ENCODE data around the gene GABRR3. TPM values are rescaled to one million over a fixed set of nuclear protein-coding genes. Genes with fewer than 3 reads are reported as not detected.

GABRR3 gene
- total RNA-seq, 1 experiment from 2014 or later = not detected

DNA sequence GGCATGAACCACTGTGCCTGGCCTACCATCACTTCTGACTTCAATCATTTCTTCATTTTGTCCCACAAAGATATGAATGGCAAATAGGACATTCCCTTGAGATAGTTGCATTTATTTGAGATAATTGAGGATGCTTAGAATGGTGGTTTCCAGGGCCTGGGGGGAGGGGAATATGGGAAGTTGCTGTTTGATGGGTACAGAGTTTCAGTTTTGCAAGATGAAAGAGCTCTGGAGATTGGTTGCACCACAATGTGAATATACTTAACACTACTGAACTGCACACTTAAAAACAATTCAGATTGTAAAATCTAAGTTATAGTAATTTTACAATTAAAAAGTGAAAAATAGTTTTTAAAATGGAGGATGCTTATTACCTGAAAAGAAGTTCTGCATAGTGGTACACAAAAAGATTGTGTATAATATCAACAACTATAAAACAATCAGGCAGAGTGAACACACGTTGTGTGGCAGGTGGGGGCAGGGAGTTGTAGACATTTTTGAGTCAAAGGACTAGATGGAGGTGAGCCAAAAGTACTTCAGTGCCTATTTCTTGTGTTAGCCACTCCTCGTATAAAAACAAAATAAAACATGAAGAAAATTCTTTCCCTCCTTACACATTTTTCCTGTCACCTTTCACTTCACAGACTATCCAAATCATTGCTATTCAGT, 44.4 kb downstream of the GABRR3 start:
- no peak for DNase-seq (ENCODE audit: low read depth)

DNA sequence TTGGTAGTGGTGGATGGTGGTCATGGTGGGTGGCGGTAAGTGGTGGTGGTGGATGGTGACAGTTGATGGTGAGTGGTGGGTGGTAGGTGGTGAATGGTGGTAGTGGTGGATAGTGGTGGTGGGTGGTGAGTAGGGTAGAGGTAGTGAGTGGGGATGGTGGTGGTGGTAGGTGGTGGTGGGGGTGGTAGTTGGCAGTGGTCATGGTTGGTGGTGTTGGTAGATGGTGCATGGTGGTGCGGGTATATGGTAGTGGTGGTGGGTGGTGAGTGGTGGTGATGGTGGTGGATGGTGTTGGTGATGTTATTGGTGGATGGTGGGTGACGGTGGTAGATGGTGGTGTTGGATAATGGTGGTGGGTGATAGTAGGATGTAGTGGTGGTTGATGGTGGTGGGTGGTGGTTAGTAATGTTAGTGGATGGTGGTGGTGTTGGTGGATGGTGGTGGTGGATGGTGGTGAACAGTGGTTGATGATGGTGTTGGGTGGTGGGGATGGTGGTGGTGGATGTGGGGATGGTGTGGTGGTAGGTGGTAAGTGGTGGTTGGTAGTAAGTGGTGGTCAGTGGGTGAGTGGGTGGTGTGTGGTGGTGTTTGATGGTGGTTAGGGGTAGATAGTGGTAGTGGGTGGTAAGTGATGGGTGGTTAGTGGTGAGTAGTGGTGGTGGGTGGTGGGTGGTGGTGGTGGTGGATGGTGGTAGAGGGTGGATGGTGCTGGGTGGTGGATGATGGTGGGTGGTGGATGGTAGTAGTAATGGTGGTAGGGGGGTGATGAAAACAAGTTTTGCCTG, 46.1 kb downstream of the GABRR3 start:
- no peak for DNase-seq (ENCODE audit: low read depth)

DNA sequence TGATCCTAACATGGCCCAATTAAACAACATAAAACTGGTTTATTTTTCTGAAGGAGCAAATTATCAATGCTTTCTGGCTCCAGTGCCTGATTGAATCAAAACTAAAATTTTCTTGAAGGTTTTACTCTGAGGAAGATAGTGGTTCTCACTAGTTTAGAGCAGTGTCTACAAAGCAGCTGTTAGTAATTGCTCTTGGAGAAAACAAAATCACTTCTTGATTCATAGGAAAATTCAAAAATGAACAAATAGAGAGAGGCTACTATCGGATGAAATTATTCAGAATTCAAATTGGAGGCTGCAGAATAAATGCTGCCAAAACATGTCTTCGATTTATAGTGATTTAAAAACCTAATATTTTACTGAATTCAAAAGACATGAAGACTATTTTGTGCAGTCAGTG, 47.8 kb downstream of the GABRR3 start:
- DNase-seq (ENCODE audit: low read depth) = no peak

DNA sequence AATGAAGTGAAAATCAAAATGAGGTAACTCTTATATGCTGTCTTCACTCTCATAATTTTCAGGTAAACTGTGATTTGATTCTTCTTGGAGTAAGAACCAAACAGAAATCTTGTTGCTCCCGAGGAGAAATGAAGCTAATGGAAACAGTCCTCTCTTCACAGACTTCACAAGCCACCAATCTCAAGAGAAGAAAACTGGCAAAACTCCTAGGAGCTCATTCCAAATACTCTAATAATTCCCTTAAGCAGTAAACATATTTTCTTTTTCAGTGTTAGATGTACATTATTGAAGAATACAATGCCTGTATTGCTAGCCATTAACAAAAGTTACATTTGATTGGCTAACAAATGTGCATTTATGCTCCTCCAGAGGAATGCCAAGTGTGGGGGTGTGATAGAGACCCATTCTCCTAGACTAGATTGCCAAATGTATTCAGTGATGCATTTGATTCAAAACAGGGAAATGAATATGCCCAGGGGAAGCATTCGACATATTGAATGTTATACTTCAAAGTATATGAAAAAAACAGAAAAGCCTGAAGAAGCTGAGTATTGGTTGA, 51.1 kb downstream of the GABRR3 start:
- no peak for DNase-seq (ENCODE audit: low read depth)

DNA sequence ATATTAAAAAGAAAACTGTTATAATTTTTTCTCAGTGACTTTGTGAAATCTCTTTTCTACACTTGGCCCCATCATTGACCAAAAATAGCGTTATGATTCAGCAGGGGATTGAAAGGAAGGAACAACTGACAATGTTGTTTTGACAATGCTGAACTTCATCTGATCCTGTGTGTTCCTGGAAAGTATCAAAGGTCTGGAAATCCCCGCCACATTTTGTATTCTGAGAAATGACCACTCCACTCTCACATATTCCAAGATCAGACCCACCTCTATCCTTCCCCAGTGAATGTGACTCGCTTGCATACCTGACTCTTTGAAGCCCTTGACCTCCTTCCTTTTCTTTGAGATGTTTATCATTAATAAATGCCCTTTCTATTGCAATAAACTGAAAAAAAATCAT, 53.2 kb downstream of the GABRR3 start:
- peak; percentile 13 for DNase-seq (ENCODE audit: low read depth)

DNA sequence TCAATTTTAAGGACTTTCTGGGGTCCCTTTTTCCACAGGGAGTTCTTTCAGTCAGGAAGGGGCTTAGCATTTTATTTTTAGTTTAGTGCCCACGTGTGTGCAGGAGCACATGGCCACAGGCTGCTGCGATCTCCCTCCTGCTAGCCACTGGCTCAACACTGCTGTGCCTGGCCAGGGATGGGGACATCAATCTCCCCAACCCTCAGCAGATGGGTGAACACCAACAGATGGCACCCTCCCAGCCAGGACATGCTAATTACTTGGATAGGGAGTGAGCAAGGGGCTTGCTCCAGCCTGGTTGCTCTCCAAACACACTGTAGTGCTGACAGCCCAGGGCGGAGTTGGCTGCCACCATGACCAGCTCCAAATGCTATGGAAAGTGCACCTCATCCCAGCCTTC, 55.5 kb downstream of the GABRR3 start:
- DNase-seq (ENCODE audit: low read depth) = no peak

DNA sequence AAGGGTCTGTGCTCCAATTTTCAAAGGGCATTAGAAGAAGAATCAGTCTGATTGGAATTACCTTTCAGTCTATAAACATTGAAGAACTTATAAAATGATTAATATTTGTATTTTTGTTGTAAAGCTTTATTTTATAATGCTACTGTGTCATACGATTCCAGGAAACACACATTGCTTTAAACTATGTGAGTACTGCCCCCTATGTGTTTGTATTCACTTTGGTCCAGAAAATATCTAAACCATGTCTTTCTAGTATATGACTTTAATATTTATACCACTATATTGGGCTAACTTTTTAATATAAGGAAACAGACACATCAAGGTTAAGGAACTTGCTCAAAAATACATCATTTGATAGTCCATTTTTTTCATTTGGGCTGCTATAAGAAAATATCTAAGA, 59.6 kb downstream of the GABRR3 start:
- no peak for DNase-seq (ENCODE audit: low read depth)

DNA sequence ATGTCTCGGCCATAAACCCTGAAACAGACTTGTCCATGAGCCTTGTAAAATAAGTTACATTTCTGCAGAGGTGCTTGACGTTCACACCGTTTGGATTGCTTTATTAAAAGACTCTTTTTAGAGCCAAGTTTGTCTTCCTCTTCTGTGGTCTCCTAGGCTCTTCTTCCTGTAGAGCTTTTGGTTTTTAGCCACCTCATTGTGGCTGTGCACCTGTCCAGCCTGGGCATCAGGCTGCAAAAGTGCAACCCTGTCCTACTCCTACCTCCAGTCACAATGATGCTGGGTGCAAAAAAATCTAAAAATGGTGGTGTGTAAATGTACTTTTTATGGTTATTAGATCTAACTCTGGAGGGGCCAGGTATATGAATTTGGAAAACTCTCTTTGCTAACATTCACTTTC, 60.1 kb downstream of the GABRR3 start:
- no peak for DNase-seq (ENCODE audit: low read depth)

DNA sequence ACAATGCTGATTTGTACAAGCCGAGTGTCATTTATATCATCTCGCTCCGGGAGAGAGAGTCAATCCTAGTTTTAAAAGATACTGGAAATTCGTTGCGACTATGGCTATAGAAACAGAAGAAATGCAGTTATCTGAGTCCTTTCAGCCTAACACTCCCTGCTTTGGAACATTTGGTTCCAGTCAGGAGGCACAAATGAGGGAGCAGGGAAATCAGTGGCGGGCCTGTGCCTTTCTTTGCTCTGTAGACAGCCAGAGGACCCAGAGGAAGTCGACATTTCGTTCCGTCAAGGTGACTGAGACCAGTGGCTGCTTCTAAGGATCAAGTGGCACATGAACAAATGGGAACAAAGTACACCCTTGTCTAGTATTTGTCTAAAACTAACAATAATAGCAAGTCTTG, 62.1 kb downstream of the GABRR3 start:
- DNase-seq (ENCODE audit: low read depth) = no peak

DNA sequence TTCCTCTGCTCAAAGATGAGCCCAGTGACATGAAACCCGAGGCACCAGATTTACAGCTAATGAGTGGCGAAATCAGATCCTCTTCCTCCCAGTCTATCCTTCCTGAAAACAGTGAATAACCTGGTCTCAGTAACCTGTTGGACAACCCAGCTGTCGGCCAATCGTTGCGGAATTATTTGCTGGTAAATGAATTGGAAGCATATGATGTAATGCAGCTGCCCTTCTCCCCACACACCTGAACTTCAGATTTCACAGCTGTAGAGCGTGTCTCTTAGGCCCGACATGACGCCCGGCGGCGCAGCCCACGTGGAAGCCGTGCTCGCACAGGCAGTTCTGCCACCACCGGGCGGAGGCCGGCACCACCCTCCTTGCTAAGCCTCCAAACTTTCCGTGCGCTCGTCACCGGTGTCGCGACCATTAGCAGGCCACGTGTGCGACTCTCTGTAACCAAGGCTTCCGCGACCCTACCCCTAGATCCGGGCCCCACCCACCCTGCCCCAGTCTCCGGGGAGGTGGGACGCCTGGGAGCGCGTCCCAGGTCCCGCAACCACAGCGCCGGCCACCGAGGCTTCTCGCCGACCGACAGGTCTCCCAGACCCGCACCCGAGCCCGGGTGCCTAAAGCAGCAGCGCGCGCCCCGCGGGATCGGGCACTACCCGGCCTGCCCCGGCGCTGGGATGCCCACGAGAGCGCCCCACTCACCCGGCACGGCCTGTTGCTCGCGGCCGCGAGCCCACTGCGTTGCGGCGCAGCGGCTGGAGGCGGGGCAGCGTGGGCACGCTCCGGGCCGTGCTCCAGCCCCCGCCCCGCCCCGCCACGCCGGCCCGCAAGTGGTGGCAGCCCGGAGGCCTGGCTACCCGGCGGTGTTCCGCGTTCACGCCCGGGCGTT, 63.2 kb downstream of the GABRR3 start, which contains the start of gene RIOX2:
RIOX2 (minus strand) TSS at position 753 of the 889 bp plus-strand sequence. CDS start 4,838 bp downstream, outside the sequence.
- peak; percentile 73 for DNase-seq (ENCODE audit: low read depth)

DNA sequence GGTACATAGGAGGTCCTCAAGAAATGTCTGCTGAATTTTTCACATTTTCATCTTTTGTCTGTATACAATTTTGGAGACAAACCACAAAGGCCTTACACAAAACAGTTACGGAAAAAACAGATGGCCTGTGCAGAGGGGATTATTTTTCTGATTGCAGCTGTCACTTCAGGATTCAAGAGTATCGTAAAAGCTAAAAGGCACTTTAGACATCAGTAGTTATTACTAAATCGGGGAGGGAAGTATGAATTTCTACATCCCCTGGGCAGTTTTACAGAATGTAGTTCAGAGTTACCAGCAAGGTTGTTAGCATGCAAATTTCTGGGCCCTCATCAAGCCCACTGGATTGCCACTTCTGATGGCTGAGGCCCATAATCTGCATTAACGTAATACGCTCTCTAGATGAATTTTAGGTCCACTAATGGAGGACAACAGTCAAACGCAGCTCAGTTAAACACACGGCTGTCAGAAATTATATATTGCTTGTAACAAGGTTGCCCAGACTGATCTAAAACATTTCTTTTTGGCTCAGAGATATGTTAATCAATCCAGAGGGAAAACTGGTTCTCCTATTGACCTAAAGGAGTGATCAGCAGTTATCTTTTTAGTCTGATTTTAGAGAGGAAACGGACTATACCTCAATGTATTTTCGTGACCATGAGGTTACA, 64.0 kb downstream of the GABRR3 start:
- no peak for DNase-seq (ENCODE audit: low read depth)

DNA sequence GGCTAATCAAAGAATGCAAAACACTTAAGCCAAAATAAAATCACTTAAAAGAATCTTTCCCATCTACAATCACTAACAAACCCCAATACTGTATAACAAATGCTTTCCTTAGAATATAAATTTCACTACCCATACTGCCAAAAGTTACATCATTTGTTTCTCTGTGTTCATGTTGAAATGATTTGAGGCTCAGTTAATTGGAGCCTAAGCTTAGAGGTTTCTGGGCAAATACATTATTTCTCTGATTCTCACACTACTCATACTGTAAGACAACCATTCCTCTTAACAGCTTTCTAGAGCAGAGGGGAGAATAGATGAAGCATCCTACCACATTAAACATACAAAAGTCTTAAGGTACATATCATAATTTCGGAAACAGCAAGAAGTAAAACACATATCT, 65.0 kb downstream of the GABRR3 start:
- DNase-seq (ENCODE audit: low read depth) = no peak

DNA sequence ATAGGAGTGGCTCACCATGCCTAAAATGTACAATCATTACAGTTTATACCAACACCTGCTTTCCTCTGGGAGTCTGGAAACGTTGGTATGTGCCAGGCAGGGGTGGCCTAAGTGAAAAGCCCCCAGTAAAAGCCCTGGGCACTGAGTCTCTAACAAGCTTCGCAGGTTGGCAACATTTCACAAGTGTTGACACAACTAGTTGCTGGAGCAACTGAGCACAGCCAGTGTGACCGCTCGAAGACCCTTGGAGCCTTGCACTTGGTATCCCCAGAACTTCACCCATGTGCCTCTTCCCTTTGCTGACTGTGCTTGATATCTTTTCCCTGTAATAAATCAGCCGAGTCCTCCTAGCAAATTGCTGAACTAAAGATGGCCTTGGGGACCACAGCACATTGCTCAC, 65.6 kb downstream of the GABRR3 start:
- no peak for DNase-seq (ENCODE audit: low read depth)

DNA sequence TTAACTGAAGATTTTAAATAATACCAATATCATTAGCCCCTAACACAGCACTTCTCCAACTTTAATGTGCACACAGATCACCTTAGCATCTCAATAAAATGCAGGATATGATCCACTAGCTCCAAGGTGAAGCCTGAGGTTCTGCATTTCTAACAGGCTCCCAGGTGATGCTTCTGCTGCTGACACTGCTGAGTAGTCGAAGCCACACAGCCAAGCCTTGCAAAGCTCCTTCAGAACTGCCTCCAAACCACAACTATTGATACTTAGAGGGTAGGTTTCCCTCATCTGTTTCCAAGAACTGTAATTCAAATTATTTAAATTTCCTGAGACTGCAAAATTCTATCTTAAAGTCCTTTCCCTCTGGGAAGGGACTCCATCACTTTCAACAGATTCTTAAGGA, 66.7 kb downstream of the GABRR3 start:
- DNase-seq (ENCODE audit: low read depth) = no peak

DNA sequence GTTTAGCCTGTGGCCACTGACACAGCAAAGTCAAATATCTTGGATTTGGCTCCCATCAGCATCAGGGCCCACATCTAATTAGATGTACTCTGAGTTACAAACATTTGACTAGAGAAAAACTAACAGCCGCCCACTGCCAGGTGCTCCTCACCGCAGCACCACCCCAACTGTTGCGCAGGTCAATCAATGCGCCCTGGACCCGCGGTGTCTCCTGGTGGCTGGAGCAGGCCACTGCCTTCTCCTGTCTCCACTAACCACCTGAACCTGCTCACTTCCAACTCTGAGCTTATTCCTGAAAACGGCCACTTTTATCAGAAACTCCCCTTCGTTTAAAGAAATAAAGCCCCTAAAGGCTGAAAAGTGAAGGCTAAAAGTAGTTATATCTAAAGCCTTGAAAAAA, 67.1 kb downstream of the GABRR3 start:
- no peak for DNase-seq (ENCODE audit: low read depth)

DNA sequence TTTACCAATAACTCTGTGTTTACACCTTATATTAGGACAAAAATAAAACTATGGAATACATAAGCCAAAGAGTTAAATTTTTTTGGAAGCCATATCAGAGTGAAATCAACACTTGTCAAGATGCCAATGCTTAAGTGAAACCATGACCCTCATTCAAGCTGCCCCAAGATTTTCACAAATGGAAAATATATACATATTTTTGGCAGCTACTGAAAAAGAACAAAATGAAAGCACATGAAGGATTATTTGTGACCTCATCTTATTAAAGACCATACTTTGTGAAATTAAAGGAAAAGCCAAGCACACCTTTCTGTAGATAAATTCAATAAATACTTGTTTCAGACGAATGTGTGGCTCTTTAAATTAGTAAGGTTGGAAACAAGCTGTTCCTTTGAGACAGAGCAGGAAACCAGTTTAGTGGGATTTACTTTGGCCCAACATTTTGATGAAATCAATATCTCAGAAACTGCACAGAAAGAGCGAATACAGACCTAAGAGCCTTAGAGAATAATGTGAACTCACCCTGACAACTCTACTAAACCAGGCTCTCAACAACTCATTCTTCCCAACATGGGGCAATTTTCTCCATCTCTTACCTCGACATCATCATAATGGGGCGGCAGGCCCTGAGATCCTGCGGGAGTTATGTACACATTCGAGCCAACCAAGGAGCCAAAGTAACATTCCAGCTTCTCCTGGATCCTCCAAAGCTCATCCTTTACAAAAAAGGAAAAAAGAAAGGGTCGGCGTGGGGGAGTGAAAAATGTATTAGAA, 73.9 kb downstream of the GABRR3 start:
- no peak for DNase-seq (ENCODE audit: low read depth)

DNA sequence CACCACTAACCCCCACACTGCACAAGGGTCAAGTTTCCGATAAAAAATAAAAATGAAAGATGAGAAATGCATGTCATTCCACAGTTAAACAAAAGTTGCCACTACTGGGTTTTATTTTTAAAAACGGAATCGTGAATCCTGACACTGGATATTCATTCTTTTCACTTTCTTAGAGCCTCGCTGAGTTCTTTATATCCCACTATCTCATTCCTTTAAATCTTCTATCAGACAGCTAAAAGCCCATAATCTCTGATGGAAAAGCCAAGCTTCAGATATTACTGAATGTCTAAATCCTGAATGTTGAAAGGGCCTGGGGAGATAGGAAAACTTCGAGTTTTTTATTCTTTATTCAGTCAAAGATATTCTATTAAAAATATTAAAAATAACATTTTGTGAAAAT, 74.6 kb downstream of the GABRR3 start:
- no peak for DNase-seq (ENCODE audit: low read depth)

DNA sequence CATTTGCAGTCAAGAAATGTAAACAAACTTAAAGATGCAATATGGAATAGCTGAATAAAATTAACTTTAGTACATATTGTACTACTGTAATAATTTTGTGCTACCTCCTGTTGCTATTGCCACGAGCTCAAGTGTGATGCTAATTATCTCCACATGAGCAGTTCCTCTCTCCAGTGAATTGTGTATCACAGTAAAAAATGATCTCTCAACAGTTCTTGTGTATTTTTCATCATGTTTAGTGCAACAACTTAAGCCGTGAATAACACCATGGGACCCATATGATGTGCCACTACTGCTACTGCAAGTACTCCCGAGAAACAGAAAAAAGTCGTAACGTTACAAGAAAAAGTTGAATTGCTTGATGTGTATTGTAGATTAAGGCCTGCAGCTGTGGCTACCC, 75.2 kb downstream of the GABRR3 start:
- DNase-seq (ENCODE audit: low read depth) = no peak

DNA sequence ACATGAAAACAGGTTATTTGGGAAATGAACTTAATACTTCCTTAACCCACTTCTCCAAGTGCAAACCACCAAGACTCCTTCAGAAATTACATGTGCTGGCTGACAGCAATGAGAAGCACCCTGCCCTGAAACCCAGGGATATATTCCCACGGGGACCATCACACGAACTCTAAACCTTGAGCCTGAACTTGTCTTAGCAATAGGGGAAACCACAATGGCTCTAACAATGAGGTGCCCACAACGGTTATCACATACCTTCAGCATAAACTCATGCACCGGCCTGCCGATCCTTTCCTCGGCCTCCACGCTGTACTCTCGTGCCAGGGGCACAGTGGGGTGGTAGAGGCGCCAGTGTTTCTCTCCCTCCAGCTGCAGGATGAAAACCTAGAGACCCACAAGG, 76.3 kb downstream of the GABRR3 start:
- peak; percentile 65 for DNase-seq (ENCODE audit: low read depth)

DNA sequence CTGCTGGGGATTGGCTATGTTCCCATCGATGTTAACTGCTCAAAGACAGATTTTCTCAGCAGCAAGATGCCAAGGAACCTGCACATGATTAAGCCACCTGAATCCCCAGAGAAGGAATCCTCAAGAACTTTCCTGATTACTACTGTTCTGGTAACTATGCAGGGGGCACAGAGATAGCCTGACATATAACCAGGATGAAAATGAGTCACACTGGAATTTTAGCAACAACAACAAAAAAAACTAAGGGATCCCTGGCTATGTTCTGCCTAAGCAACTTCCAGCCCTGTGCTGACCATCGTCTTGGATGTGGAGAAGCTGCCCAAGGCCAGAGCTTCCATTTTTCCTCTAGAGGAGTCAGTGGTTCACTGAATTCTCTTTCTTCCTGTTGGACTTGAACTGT, 76.7 kb downstream of the GABRR3 start:
- peak; percentile 73 for DNase-seq (ENCODE audit: low read depth)
